NCI-H460 (cell line): ENCODE results near the gene NCOA7. TPM values are rescaled to one million over a fixed set of nuclear protein-coding genes. Genes with fewer than 3 reads are reported as not detected.

Experiments
- DNase-seq: peaks from one replicate; pipeline ENCODE4 v3.0.0-alpha.2; 2016; ENCODE audit warnings: low read depth; ENCODE audit errors: extremely low read depth
- total RNA-seq: library from RNA; depleted of rRNA; stranded (reverse); fragments of >200 nt; shearing (Covaris generic); gene quantifications from 2 replicates; pipeline ENCODE4 v1.2.3, GENCODE V29; 2014

Gene NCOA7
- total RNA-seq, 1 experiment from 2014 or later: 250 TPM

DNA sequence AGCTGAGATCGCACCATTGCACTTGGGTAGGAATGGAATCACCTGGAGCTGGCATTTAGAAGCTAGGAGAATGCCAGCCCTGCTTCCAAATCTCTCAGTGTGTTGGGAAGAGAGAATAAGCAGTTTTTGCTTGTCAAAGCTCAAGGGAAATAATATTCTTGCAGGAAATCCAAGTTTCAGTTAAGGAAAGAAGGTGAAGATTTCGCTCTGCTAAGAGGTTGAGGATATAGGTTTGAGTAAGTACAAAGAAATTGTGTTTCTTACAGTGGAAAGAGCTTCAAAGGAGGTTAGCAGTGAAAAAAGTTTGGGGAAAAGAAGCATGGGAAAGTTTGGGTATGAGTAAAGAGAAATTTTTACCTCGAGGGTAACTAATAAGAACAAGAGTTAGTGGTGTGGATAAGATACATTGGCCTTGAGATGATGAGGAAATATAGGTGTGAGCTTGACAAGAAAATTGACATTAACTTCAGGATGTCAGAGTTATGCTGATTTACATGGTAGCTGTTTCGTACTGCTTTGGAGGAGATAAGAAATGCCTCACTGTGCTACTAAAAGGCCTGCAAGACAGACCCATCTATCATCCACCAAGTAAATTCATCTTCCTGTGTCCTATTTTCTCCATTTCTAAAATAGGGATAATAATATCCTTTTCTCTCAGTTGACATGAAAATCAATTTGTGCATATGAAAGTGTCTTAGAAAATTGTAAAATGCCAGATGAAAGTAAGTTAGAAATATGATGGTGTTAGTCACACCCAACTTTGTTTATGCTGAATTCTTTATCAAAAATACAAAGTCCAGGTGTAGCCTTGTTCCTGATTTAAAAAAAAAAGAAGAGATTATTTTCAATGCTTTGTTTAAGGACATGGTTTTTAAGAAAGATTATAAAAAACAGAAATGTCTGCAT lies 153.0 kb downstream of the NCOA7 start:
- no peak for DNase-seq

DNA sequence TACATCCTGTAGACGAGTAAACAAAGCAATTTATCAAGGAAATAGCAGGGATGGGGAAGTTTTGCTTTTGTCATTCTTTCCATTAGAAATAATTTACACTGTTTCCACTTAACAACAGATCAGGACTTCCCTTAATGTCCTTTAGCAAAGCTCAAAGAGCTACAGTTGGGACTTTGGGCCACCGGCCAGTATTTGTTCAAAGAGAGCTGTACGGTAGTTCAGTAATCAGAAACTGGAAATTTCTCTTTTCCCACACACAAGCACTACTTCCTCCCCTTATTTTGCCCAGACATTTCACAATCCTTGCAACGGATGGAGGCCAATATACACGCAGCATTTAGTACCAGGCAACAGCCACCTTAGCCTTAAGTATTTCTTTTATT lies 153.7 kb downstream of the NCOA7 start:
- peak; percentile 90 for DNase-seq

DNA sequence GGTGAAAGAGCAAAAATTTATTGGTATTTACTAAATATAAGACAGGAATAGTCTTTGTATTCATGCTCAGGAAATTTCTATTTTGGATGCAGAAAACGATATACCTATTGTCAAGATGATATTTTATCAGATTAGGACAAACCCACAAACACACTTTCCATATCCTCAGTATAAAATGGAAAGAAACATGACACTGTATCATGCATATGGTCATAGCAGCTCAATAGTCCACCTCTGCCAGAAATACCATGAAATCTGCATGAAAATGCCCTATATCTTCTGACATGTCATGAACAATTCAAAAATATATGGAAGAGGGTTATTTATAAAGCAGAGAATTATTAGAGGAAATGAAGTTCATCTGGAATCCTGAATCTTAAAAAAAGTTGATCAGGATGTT lies 154.1 kb downstream of the NCOA7 start:
- DNase-seq: no peak

GRCh38 chr6:125945378-125946141 lies 154.8 kb downstream of the NCOA7 start:
- DNase-seq: peak; percentile 89

GRCh38 chr6:125947615-125948014 lies 156.9 kb downstream of the NCOA7 start:
- peak; percentile 87 for DNase-seq

DNA sequence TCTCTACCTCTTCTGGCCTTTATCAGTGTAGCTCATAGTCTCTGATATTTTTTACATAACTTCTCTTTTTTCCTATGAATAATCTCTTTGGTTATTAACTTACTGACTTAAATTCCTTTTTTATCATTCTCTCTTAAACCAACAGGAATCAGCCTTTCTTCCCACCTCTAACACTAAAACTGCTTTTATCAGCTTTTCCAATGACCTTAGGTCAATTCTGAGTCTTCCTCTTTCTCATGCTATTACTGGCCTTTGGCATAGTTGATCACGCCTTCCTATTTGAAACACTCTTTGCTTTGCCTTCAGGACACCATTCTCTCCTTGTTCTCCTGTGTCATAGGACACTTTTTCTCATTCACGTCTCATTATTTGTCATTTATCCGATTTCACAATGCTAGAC lies 157.7 kb downstream of the NCOA7 start:
- no peak for DNase-seq

DNA sequence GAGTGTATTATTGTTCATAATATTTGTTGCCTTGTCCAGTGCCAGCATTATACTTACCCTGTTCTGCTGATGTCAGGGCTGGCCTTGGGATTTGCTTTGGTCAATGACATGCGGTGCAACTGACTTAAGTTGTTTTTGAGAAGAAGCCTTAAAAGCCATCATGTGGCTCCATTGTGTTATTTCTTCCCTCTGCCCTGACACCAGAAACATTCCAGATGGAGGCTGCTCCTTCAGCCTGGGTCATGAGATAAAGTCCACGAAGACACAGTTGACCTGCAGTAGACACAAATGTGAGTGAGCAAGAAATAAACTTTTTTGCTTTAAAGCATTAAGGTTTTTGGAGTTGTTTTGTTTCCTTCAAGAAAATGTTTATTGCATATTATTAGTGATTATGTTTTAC lies 158.3 kb downstream of the NCOA7 start:
- DNase-seq: no peak

DNA sequence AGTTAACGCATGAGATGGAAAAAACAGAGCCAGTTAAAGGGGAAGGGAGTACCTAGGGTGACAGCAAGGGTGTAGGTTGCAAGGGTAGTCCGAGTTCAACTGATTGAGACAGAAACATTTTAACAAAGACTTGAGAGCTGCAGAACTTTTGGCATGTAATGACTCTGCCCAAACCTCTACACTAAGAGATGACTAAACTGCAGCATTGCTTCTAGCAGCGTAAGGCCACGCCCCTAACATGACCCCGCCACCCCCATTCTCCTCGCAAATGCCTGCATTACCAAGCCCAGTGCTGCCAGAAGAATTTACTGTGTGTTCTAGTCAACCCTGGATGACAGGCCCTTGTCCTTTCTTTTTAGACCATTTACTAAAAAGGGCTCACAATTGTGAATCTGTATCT lies 159.5 kb downstream of the NCOA7 start:
- peak; percentile 91 for DNase-seq

DNA sequence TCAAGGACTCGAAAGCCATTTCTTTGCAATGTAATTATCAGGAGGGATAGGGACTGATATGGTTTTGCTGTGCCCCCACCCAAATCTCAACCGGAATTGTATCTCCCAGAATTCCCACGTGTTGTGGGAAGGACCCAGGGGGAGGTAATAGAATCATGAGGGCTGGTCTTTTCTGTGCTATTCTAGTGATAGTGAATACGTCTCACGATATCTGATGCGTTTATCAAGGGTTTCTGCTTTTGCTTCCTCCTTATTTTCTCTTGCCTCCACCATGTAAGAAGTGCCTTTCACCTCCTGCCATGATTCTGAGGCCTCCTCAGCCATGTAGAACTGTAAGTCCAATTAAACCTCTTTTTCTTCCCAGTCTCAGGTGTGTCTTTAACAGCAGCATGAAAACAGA lies 160.0 kb downstream of the NCOA7 start:
- DNase-seq: peak; percentile 67

DNA sequence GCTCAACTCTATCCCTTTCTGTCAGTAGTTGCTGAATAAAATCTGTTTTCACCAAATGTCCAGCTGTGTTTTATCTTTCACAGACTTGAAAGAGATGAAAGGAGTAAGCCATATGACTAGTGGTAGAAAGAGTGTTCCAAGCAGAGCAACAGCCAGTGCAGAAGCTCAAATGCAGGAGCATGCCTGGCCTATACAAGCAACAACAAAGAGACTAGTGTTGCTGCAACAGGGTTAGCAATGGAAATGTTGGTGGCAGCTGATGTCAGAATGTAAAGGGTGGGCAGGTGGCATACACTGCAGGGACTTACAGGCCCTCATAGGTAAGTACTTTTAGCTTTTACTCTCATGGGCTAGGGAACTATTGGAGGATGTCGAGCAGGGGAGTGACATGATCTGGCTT lies 160.6 kb downstream of the NCOA7 start:
- no peak for DNase-seq

- DNase-seq: peak; percentile 81
Observed at GRCh38 chr6:125952764-125953501, 162.2 kb downstream of the NCOA7 start.

- DNase-seq: no peak
Observed at GRCh38 chr6:125953502-125953875, 162.7 kb downstream of the NCOA7 start.

DNA sequence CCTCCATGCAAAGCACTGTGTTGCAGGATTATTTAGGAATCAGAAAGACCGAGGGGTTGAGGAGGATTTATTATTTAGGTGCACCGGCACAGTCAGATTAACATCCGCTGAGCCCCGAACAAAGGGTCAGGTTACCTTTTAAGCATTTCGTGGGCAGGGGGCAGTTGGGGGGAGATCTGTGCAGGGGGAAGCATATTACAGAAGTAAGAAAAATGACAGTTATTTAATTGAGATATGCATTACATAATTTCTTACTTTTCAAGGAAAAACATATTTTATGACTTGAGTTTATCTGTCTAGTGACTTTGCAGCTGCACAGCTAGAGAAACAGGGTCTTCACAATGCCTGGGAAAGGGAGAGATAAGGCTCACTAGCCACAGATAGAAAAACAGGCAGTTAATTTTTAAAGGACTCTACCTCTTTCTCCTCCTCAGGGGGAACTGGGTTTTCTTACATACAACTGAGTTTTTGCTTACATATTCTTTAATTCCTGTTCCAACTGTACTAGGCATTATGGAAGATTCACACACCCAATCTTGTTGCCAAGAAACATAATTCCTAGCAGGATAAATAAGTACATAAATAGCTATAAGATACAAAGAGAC lies 164.1 kb downstream of the NCOA7 start:
- no peak for DNase-seq

DNA sequence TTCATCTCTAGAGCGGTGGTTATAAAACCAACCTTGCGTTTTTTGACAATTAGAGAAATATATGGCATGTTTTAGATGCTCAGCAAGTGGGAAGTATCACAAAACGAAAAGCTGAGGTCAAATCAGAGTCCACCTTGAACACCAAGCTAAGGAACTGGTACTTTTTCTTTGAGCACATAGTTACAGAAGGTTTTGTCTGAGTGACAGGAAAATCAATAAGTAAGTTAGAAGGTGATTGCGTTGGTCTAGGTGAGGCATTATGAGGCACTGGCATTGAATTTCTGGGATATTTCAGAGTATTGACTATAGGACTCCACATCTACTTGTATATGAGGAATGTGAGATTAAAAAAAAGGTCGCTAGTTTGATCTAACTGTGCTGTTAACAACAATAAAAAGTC lies 165.2 kb downstream of the NCOA7 start:
- DNase-seq: no peak

GRCh38 chr6:125956506-125957390 lies 166.0 kb downstream of the NCOA7 start, which contains the start of gene HINT3:
Gene HINT3 (plus strand): TSS chr6:125956770. CDS start chr6:125956978, 208 bp downstream.
- peak; percentile 93 for DNase-seq

- DNase-seq: no peak
Observed at GRCh38 chr6:125957391-125957693, 166.6 kb downstream of the NCOA7 start.

DNA sequence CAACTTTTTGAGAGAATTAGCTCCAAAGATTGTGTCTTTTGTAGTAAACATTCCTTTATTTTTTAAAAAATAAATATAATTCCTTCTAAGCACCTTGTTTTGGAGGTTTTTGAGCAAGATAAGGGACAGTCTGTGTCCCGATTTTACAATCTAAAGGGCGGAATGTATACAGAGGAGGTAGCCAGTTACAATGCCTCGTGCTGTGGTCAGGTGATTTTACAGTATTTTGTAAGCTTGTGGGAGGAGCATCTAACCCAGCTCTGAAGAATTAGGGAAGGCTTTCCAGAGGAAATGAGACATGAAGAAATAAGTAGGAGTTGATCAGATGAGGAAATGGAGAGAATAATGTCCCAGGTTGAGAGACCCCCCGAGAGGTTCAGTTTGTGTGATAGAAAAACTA lies 167.1 kb downstream of the NCOA7 start:
- no peak for DNase-seq

DNA sequence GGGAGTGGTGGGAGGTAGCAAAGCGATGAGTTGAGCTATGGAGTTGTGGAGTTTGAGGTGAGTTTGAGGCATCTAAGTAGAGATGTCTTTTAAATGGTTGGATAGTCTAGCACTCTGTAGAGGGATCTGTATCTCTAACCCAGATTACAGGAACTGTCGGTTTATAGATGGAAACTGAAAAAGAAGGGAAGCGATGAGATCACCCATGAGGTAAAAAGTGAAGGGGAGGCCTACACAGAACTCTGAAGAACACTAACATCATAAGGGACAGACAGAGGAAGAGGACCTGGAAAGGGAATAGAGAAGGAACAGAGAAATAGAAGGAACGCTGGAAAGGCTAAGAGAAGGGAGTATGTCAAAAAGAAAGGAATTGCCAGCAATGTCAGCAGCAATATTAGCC lies 168.3 kb downstream of the NCOA7 start:
- no peak for DNase-seq

DNA sequence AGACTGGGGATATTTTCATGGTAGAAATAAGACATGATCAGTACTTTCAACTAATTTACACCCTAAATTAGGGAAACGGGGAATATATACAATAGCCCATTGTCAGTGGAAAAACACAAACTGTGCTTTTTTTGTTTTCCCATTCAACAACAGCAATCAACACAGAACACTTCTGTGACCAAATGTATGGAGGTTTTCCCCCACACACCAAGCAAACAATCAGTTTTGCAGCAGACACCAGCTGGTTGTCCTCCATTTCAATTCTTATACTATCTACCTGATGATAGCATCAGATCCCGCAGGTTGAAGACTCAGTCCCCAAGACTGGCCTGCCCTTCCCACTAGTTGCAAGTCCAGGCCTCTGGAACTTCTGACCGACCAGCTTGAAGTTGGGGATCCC lies 170.4 kb downstream of the NCOA7 start:
- no peak for DNase-seq

DNA sequence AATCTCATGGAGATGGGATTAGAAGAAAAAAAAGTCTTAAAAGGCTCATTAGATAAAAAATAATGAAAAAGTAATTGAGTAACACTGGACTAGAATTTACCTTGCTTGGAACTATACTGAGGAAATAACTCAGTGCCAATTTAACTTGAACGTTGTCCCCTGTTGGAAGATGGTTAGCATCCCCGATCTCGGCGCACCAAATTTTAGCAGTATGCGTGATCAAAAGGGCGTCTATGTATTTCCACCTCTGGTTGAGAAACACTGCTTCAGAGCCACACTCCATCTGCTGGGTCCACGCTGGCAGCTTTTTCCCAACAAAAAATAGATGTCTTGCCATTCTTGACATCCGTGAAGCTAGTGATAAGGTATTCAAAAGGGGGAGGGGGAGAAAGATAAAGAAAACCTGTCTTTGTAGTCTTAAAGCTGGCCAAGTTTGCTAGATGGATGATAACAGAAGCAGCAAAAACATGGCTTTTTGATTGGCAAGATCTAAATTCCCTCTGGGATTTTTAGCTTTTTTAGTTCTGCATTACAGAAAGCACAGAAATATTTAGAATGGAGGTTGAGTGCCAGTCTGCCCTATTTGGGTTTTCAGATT lies 172.2 kb downstream of the NCOA7 start:
- no peak for DNase-seq
